ENCODE data around the gene ZNF765.
"Not testable (repeated sequence)": the region's sequence is repeated elsewhere in the genome, so short reads cannot be mapped to it uniquely, and the experiment has no call there.

ZNF765 gene

DNA sequence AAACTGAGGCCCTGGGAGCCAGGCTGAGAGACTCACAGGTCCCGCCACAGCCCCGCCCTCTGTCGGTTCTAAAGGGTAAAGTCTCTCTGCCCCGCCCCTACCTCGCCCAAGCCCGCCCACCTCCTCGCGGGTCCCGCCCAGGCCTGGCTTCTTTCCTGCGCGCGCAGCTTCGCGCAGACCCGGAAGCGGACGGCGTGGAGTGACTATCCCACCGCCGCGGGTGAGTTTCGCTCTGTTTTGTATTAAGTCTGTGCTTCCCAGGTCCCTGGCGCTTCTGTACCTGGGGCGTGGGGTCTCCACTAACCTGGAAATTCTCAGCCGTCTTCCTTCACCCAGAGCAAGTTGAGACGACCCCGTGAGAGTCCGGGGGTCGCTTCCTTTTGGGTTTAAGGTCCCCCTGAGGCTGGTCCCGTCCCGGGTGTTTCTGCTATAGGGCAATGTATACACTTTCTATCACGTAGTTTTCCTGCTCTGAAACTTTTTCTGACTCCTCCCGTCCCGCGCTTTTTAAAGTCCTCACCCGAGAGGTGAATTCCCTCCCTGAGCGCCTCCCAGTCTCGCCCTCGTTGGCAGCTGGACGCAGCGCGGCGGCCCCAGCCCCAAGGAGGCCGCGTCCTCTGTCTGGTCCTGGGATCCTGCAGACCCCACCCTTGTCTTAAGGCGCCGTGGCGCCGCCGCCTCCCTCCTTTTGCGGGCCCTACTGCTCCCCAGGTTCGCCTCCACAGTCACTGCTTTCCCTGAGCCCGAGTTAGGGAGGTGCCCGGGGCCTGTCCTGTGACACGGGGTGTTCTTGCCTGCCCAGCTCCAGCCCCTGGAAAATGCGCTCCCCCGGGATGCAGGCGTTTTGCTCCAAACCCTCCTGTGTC is at the start of gene ZNF765:
Gene ZNF765 (plus strand): TSS at position 176 of the 866 bp plus-strand sequence. CDS start 2,867 bp downstream, outside the sequence.
- peak; percentile 85 to 99 for DNase-seq

DNA sequence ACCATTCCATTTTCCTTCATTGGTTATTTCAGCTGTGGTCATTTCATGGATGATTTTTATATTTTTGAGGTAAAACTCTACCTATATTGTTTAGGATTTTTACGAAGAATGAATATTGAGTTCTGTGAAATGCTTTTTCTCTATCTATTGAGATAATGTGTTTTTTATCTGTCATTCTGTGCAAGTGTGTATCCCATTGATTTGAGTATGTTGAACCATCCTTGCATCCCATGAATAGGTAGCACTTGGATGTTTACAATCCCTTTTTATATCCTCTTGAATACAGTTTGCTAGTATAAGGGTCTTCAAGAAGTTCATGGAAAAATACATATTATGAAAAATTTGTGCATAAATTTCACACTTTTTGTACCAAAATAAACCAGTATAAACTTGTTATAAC is 39.2 kb upstream of the ZNF765 start:
- no peak for DNase-seq

DNA sequence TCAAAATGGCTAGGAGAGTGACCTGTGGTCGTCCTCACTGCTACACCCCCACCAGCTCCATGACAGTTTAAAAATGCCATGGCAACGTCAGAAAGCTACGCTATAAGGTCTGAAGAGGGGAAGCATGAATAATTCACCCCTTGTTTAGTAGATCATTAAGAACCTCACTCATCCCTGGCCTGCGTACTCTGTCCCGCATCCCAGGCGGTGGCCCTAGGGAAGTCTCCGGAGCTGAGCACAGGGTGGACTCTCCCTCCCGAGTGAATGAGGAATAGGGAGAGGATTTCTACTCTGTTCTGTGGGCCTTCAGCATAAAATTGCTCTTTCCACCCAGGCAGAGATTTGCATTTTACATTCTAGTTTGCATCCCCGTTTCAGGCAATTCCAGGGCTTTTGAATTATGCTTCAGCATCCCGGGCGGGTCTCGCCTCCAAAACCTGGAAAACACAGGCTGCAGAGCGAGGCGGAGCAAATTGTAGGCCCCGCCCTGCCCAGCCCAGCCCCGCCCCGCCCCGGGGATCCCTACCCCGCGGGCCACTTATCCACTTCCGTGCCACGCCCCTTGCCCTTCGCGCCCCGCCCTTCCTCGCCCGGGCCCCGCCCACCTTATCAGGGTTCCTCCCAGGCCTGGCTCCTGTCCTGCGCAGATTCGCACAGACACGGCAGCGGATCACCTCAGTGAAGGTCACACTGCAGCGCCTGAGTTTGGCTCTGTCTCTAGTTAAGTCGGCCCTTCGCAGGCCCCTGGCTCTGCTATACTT is 36.9 kb upstream of the ZNF765 start:
- peak; percentile 75 to 83 for DNase-seq

DNA sequence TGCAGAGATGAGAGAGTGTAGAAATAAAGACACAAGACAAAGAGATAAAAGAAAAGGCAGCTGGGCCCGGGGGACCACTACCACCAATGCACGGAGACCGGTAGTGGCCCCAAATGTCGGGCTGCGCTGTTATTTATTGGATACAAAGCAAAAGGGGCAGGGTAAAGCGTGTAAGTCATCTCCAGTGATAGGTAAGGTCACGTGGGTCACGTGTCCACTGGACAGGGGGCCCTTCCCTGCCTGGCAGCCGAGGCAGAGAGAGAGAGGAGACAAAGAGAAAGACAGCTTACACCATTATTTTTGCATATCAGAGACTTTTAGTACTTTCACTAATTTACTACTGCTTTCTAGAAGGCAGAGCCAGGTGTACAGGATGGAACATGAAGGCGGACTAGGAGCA is 34.9 kb upstream of the ZNF765 start:
- not testable (repeated sequence) for DNase-seq

DNA sequence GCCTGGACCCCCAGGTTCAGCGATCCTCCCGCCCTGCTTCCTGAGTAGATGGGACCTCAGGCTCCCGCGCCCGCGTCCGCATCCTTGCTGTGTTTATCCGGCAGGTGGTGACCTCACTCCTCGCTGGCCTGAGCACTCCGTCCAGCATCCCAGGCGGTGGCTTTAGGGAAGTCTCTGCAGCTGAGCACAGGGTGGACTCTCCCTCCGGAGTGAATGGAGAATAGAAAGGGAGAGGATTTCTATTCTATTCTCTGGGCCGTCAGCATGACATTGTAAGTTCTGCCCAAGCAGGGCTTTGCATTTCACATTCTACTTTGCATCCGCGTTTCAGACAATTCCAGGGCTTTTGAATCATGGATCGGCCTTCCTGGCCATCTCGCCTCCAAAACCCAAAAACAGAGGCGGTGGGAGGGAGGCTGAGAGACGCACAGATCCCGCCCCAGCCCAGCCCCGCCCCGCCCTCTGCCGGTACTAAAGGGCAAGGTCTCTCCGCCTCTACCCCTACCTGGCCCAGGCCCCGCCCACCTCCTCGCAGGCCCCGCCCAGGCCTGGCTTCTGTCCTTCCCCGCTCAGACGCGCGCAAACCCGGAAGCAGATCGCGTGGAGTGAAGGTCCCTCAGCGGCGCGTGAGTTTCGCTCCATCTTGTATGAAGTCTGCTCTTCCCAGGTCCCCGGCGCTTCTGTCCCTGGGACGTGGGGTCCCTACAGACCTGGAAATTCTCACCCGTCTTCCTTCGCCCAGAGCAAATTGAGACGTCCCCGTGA is 29.6 kb upstream of the ZNF765 start, which contains the start of gene ZNF525:
Gene ZNF525 (plus strand): TSS at position 572 of the 765 bp plus-strand sequence. CDS start 6,577 bp downstream, outside the sequence.
- DNase-seq, result peak; percentile 88 to 97

DNA sequence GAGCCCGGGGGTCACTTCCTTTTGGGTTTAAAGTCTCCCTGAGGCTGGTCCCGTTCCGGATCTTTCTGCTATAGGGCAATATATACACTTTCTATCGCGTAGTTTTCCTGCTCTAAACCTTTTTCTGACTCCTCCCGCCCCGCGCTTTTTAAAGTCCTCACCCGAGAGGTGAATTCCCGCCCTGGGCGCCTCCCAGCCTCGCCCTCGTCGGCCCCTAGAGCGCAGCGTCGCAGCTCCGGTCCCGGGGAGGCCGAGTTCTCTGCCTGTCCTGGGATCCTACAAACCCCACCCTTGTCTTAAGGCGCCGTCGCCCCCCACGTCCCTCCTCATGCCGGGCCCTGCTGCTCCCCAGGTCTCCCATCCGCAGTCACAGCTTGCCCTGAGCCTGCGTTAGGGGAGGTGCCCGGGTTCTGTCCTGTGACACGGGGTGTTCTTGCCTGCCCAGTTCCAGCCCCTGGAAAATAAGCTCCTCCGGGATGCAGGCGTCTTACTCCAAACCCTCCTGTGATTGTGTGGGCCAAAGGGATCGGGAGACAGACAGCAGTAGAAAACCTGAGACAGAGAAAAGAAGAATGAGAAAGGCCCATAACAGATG is 29.0 kb upstream of the ZNF765 start:
- DNase-seq, result peak in 1 of 2 experiments; percentile 63

DNA sequence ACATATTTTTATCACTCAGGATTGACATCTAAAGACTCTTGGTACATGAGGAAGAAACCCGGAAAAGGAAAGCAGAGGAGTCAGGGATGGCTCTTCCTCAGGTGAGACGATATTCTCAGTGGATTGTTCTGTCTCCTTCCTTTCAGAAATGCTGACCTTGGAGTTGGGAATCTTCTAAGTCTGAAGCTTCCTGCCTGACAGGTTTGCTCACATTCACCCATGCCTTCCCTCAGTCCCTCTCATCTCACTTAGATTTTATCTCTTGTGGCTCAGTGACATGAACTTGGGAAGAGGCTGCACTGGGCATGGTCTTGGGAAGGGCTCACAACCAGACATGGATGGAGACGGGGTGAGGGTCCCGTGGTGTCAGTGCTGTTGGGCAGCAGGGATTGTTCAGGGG is 22.8 kb upstream of the ZNF765 start:
- no peak for DNase-seq

DNA sequence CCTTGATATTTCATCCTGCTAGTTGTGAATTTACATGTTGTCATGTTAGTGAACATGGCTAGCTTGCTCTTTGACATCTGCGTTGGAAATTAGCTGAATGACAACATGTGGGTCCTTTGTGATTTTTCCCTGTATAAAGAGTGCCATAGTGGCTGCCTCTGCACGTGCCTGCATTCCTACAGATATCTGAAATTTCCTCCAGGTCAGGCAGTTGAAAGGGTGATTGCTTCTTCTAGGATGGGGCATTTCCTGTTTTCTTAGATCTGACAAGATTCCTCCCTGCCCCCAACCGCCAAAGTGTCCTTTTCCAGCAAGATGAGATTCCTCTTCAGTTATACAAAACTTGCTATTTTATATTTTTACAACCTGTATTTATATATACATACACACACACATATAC is 20.7 kb upstream of the ZNF765 start:
- no peak for DNase-seq

DNA sequence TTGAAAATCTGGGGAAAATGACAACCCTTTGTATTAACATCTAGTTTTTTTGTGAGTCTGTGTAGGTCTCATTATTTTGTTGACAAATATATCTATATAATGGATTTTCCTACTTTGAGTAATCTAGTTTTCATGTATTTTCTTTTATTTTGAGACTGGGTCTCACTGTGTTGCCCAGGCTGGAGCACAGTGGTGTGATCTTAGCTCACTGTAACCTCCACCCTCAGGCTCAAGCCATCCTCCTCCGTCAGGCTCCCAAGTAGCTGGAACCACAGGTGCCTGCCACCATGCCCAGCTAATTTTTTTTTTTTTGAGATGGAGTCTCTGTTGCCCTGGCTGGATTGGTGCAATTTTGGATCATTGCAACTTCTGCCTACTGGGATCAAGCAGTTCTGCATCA is 20.2 kb upstream of the ZNF765 start:
- no peak for DNase-seq

DNA sequence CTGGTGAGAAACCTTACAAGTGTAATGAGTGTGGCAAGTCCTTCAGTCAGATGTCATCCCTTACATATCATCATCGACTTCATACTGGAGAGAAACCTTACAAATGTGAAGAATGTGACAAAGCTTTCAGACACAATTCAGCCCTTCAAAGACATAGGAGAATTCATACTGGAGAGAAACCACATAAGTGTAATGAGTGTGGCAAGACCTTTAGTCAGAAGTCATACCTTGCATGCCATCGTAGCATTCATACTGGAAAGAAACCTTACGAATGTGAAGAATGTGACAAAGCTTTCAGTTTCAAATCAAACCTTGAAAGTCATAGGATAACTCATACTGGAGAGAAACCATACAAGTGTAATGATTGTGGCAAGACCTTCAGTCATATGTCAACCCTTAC is 13.6 kb upstream of the ZNF765 start:
- no peak for DNase-seq

DNA sequence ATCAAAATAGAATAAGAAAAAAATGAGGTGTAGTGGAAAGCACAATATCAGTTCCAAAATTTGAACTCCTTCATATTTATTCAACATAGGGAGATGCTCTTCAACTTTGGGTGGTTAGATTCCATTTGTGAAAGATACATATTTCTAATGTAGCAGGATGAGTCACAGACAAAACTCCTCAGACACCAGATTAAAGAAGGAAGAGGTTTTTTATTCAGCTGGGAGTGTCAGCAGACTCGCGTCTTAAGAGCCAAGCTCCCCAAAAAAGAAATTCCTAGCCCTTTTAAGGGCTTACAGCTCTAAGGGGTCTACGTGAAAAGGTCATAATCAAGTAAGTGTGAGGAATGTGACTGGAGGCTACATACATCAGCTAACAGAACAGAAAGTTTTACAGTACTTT is 6.8 kb upstream of the ZNF765 start:
- no peak for DNase-seq

DNA sequence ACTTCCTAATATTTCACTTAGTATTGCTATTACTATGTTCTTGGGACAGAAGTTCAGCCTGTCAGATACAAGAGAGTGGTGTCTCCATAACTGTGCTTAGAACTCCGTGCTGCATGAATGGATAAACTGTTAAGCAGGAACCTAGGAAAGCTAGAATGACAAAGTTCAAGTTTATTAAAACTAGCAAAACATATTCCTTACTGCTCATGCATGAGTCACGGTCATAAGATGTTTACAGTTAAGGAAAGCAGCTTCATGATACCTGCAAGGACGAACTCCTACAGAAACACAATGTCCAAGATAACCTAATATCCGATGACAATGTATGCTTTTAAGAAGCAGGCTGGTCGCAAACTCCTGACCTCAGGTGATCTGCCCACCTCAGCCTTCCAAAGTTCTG is 6.0 kb upstream of the ZNF765 start:
- no peak for DNase-seq

DNA sequence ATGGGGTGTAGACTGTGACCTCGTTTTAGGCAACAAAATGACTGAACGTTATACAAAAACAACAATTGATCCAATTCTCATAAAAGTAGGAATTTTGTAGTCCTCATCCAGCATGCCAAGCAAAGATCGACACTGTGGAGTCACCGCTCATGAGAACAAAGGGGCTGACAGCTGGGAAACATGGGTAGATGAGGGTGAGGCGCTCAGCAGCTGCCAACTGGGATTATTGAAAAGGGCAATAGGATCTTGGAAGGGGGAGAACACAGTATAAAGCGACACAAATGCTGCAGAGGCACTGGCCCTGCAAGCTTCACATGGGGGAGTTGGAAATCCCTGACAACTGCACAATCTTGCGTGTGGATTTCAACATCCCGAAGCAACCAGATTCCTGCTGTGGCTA is 5.4 kb upstream of the ZNF765 start:
- DNase-seq, result no peak

DNA sequence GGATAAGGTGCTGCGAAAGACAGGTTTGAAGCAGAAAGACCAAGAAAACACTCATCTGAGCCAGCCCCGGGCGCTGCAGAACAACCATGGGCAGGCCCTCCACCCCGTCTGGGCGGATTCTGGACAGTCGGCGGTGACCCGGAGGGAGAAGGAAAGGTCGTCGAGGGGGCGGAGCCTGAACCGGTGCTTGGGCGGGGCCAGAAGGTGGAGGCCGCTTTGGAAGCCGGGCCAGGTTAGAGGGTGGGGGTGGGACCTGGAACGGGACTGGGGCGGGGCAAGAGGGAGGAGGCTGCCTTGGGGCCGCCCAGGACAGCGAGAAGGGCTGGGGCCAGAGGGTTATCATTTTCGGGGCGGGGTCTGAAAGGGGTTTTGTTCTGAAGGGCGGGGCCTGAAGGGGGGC is 5.0 kb upstream of the ZNF765 start:
- no peak for DNase-seq

DNA sequence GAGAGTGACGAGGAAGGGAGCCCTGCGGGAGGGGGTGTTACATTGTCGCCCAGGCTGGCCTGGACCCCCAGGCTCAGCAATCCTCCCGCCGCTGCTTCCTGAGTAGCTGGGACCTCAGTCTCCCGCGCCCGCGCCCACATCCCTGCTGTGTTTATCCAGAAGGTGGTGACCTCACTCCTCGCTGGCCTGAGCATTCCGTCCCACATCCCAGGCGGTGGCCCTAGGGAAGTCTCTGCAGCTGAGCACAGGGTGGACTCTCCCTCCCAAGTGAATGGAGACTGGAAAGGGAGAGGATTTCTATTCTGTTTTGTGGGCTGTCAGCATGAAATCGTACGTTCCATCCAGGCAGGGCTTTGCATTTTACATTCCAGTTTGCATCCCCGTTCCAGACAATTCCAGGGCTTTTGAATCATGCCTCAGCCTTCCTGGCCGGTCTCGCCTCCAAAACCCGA is 401 bp upstream of the ZNF765 start:
- no peak for DNase-seq

DNA sequence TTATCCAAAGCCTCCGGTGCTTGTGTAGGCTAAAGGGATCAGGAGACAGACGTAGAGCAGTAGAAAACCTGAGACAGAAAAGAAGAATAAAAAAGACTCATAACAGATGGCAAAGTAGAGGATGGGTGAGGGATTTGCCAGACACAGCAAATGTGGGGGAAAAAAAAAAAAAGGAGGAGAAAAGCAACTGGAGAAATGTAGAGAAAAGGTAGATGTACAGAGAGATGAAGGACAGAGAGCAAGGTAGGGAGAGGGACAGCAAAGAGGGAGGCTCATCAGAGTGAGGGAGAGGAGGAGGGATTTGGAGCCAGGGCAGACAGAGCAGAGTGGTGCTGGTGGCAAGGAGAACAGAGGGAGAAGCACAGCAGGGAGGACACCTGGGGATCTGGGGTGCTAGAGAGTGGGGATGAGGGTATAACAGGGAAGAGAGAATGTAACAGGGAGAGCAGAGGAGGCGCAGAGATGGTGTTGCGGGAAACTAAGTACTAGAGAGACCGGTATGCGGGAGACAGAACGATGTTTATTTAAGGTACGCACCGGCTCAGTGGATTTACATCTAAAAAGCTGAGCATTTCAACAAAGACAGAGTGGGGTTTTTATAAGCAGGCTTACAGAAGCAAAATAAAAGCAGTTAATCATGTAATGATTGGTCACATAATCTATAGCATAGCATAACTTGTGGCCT is 1.0 kb downstream of the ZNF765 start:
- DNase-seq, result not testable (repeated sequence)

DNA sequence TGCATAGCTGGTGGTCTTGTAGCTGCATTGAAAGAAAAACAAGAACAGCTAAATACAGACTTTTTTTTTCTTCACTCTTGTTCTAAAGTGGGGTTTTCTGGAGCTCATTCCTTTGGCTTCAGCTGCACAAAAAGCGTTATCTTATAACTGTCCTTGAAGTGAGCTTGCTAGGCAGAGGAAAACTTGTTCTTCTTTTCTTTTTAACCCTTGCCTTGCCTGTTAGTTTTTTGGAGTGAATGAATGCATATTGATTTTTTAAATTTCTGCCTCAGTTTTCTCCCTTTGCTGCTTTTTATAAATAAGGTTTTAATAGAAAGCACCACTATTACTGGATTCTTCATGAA is 1.5 kb downstream of the ZNF765 start:
- DNase-seq, result no peak

DNA sequence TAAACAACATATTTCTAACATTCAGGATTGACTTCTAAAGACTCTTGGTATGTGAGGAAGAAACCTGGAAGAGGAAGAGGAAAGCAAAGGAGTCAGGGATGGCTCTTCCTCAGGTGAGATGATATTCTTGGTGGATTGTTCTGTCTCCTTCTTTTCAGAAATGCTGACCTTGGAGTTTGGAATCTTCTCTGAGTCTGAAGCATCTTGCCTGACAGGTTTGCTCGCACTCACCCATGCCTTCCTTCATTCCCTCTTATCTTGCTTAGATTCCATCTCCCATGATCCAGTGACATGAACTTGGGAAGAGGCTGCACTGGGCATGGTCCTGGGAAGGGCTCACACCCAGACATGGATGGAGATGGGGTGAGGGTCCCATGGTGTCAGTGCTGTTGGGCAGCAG is 3.0 kb downstream of the ZNF765 start:
- DNase-seq, result not testable (repeated sequence)

DNA sequence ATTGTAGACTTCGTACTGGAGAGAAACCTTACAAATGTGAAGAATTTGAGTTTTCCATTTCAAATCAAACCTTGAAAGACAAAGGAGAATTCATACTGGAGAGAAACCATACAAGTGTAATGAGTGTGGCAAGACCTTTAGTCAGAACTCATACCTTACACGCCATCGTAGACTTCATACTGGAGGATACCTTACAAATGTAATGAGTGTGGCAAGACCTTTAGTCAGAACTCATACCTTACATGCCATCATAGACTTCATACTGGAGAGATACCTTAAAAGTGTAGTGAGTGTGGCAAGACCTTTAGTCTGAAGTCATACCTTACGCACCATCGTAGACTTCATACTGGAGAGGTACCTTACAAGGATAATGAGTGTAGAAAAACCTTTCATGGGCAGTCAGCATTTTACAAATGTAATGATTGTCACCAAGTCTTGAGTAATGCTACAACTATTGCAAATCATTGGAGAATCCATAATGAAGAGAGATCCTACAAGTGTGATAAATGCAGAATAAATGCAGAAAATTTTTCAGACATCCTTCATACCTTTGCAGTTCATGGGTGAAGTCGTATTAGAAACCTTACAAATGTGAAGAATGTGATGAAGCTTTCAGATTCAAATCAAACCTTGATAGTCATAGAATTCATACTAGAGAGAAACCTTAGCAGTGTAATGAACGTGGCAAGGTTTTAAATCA is 14.7 kb downstream of the ZNF765 start:
- DNase-seq, result no peak

DNA sequence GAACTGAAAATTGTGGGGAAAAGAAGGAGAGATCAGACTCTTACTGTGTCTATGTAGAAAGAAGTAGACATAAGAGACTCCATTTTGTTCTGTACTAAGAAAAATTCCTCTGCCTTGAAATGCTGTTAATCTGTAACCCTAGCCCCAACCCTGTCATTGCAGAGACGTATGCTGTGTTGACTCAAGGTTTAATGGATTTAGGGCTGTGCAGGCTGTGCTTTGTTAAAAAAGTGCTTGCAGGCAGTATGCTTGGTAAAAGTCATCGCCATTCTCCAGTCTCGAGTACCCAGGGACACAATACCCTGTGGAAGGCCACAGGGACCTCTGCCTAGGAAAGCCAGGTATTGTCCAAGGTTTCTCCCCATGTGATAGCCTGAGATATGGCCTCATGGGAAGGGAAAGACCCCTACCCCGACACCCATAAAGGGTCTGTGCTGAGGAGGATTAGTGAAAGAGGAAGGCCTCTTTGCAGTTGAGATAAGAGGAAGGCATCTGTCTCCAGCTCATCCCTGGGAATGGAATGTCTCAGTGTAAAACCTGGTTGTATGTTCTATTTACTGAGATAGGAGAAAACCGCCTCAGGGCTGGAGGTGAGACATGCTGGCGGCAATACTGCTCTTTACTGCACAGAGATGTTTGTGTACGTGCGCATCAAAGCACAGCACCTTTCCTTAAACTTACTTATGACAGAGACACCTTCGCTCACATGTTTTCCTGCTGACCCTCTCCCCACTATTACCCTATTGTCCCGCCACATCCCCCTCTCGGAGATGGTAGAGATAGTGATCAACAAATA is 25.8 kb downstream of the ZNF765 start:
- DNase-seq, result not testable (repeated sequence)

DNA sequence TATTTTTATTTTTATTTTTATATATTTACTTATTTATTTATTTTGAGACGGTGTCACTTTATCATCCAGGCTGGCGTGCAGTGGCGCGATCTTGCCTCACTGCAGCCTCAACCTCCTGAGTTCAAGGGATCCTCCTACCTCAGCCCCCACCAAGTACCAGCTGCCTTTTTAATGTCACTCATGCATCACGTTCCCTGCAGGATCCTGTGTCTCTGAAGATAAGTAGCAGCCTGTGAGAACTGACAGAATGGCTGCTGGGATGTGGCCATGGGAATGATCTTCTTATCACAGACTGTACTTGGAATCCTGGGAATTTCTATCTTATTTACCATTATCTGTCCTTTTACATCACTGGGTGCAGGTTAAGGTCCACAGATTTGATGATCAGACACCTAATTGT is 27.6 kb downstream of the ZNF765 start:
- DNase-seq, result no peak
